Endometrial microvascular endothelial cells (primary cell): ENCODE results near the gene A2M. TPM values are rescaled to one million over a fixed set of nuclear protein-coding genes. Genes with fewer than 3 reads are reported as not detected.

Source experiments
- in situ Hi-C: cut with HindIII; loops from 2 replicates; pipeline ENCODE4 v1.10.0; 2017; ENCODE audit warnings: low sequenced_read_pairs, low pct_unique_long_range_greater_than_20kb; ENCODE audit errors: inconsistent ontology term
- total RNA-seq: library from RNA; depleted of rRNA; stranded (reverse); fragments of >200 nt; gene quantifications from one replicate; pipeline ENCODE4 v1.2.3, GENCODE V29; 2015; ENCODE audit errors: inconsistent ontology term

The A2M gene
- total RNA-seq, 1 donor from 2014 or later: 13.8 TPM

GRCh38 chr12:9104087-9104486 lies 11.6 kb downstream of the A2M start:
- in situ Hi-C loops: no loop called here

- in situ Hi-C loops: no loop called here
These were observed 12.5 kb downstream of the A2M start for GRCh38 chr12:9103050-9103849.

GRCh38 chr12:9101018-9101687 lies 14.6 kb downstream of the A2M start:
- in situ Hi-C loops: no loop called here

GRCh38 chr12:9099552-9100190 lies 16.0 kb downstream of the A2M start:
- in situ Hi-C loops: no loop called here

DNA sequence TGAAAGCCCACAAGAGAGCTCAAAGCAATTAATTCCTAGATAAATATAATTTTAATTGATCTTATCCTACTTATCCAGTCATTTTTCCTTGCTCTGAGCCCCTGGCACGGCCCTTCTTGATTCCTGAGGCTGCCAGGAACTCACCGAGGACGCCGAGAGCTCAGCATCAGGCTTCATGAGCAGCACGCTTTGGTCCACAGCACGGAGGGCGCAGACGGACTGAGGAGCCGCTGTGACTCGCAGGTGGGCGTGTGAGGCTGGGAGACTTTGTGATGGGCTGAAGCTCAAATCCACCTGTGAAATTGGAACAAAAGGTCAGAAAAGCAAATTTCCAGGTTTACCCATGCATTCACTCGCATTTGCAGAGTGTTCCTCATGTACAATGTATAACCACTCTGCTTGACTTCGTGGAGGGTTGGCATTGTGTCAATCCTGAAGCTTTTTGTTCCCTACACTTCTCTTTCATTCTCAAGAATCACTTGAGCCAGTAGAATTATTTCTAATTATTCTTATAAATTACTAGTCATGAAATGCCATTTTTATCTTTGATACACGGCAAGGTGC lies 17.2 kb downstream of the A2M start:
- in situ Hi-C loops: no loop called here

GRCh38 chr12:9098115-9098452 lies 17.6 kb downstream of the A2M start:
- in situ Hi-C loops: no loop called here

- in situ Hi-C loops: no loop called here
These were observed 19.0 kb downstream of the A2M start for GRCh38 chr12:9096563-9097176.

- in situ Hi-C loops: no loop called here
These were observed 20.4 kb downstream of the A2M start for GRCh38 chr12:9095322-9095721.

- in situ Hi-C loops: no loop called here
These were observed 21.1 kb downstream of the A2M start for GRCh38 chr12:9094512-9095206.

DNA sequence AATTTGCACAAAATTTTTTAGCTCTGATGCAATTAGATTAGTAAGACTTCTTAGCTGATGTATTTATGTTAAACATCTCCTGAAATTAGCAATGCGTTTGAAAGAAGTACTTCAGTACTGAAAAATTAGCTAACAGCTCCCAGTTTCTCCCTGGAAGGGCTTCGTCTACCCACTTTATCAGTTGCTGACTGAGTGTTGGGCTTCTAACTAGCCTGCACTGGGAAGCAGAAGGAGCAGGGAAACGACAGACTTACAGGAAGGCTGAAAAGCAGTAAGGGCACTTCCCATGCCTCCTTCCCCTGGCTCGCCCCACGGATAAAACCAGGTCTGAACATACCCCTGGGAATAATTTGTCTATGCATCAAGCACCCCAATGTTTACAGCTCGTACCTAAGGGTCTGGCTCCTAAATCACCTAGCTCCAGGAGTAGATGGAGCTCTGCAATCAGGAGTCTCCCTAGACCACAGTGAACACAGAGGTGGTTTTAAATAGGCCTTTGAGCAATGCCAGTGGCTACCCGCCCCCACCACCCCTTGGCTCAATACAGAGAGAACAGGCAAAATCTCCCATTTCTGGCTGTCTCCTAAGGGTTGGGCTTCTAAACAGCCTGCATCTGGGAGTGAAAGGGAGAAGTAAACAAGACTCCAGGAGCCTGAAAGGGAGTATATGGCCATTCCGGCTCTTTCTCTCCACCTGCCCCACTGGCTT lies 23.7 kb downstream of the A2M start:
- in situ Hi-C loops: no loop called here

DNA sequence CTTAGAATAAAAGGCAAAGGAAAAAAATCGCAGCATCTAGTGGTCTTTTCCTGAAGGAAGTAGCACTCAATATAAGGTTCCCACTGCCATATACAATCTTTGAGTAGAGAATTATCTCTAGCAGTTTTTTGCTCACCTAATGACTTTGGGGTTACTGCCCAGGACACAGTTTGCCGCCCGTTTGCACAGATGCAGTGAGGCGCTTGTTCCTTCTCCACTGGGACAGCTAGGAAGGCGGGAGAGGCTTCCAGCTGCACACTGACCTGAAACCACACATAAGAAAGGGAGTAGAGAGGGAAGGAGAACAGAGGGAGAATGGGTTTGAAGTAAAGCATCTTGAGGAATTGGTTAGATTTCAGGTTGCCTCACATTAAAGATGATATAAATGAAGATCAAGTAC lies 25.5 kb downstream of the A2M start:
- in situ Hi-C loops: no loop called here

DNA sequence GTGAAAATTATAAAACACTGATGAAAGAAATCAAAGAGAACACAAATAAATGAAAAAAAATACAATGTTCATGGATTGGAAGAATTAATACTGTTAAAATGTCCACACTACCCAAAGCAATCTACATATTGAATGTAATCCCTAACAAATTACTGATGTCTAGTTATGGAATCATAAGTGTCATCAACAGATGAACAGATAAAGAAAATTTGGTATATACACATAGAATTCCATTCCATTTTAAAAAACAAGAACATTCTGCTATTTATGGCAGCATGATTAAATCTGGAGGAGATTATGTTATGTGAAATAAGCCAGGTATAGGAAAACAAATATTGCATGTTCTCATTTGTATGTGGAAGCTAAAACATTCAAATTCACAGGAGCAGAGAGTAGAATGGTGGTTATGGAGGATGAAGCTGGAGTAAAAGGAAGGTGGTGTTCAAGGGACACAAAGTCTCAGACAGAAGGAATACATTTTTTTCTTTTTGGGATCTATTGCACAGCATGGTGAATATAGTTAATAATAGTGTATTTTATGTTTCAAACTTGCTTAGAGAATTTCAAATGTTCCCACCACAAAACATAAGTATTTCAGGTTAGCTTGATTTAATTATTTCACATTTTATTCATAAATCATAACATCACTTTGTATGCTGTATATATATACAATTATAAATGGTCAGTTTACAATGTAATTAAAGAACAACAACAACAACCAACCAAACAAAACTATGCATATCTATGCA lies 28.5 kb downstream of the A2M start:
- in situ Hi-C loops: no loop called here

GRCh38 chr12:9086087-9086486 lies 29.6 kb downstream of the A2M start:
- in situ Hi-C loops: no loop called here

DNA sequence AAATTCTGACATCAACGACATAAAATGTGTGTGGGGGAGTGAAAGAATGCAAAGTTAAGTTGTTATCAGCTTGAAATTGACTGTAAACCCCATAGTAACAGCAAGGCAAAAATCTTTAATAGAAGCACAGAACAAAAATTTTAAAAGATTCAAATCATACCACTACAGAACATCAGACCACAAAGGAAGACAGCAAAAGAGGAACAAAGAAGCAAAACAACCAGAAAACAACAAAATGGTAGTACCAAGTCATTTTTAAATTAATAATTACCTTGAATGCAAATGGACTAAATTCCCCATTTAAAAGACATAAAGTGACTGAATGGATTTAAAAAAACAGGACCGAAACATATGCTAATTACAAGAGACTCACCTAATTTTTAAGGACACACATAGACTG lies 31.3 kb downstream of the A2M start:
- in situ Hi-C loops: no loop called here

GRCh38 chr12:9083793-9084192 lies 31.9 kb downstream of the A2M start:
- in situ Hi-C loops: no loop called here

DNA sequence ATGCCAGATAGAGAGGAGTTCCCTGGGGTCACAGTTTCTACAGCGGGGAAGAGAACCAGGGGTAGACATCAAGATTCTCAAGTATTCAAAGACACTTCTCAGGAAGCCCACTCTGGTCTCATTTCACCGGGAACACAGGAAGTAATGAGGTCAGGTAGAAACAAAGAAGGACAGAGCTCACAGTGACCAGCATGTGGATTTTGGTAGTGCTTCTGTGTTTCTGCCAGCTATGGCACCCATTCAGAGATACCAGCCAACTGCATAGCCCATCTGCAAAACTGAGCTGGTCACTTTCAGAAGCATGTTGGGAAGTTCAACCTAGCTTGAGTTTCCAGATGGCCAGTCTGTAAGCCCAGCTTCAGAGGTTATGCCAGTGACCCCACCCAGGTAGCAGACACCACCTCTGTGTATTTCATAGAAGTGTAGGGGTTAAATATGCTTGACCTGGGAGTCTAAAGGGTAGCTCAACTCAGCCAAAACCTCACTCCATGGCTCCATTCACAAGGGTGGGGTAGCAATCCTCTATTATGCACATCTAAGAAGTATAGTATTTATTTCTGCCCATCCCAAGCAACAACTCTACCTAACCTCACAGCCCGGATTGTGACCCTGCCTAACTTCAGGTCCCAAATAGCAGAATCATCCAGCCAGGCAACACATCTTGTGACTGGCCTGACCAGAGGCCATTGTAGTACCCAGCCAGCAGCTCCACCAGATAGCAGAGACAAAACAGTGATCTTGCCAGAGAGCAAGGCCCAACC lies 33.9 kb downstream of the A2M start:
- in situ Hi-C loops: no loop called here
